Neural progenitor cell (in vitro differentiated cells): ENCODE measurements around the gene SLC16A5. TPM values are rescaled to one million over a fixed set of nuclear protein-coding genes. Genes with fewer than 3 reads are reported as not detected.

ENCODE experiments used
- DNase-seq: peaks from one replicate; pipeline ENCODE4 v3.0.0-alpha.2; 2016; ENCODE audit warnings: low spot score
- H2AFZ ChIP-seq: fragments of 200-600 bp; sonication (generic); replicated peaks from 2 replicates; pipeline ENCODE4 v1.6.1; 2016; ENCODE audit warnings: antibody characterized with exemption
- H3F3A ChIP-seq: fragments of 200-600 bp; sonication (generic); 2 replicates; pipeline ENCODE4 v1.6.1; 2016; ENCODE audit warnings: antibody characterized with exemption, low read depth
- H3K27ac ChIP-seq: fragments of 200-600 bp; sonication (generic); 2 replicates; pipeline ENCODE4 v1.5.1; 2016; ENCODE audit warnings: mild to moderate bottlenecking
- H3K27me3 ChIP-seq: fragments of 200-600 bp; sonication (generic); 2 replicates; pipeline ENCODE4 v1.6.1; 2016; ENCODE audit warnings: mild to moderate bottlenecking, moderate library complexity
- H3K36me3 ChIP-seq: fragments of 200-600 bp; sonication (generic); 2 replicates; pipeline ENCODE4 v1.5.1; 2016
- H3K4me1 ChIP-seq: fragments of 200-600 bp; sonication (generic); 2 replicates; pipeline ENCODE4 v1.6.1; 2016; ENCODE audit warnings: mixed run types
- H3K4me2 ChIP-seq: fragments of 200-600 bp; sonication (generic); 2 replicates; pipeline ENCODE4 v1.6.1; 2016
- H3K4me3 ChIP-seq: fragments of 200-600 bp; sonication (generic); 2 replicates; pipeline ENCODE4 v1.5.1; 2016
- H3K79me2 ChIP-seq: fragments of 200-600 bp; sonication (generic); 2 replicates; pipeline ENCODE4 v1.6.1; 2016; ENCODE audit warnings: low read depth
- H3K9ac ChIP-seq: fragments of 200-600 bp; sonication (generic); 2 replicates; pipeline ENCODE4 v1.6.1; 2016
- H3K9me3 ChIP-seq: fragments of 200-600 bp; sonication (generic); 2 replicates; pipeline ENCODE4 v1.5.1; 2016; ENCODE audit warnings: low read depth
- H4K20me1 ChIP-seq: fragments of 200-600 bp; sonication (generic); 2 replicates; pipeline ENCODE4 v1.6.1; 2016; ENCODE audit warnings: low read depth
- H3K27ac Mint-ChIP-seq: 3 replicates; pipeline ENCODE4 v1.8.0; 2021; ENCODE audit warnings: mixed read lengths
- H3K27me3 Mint-ChIP-seq: 2 replicates; pipeline ENCODE4 v1.8.0; 2022; ENCODE audit warnings: low read depth, mild to moderate bottlenecking, inconsistent platforms, moderate library complexity, mixed read lengths; ENCODE audit not compliant: insufficient read depth
- H3K36me3 Mint-ChIP-seq: 3 replicates; pipeline ENCODE4 v1.8.0; 2021; ENCODE audit warnings: mixed read lengths
- H3K4me1 Mint-ChIP-seq: 3 replicates; pipeline ENCODE4 v1.8.0; 2021; ENCODE audit warnings: mixed read lengths
- H3K4me3 Mint-ChIP-seq: 3 replicates; pipeline ENCODE4 v1.8.0; 2021; ENCODE audit warnings: mild to moderate bottlenecking, moderate library complexity, mixed read lengths
- H3K9me3 Mint-ChIP-seq: 3 replicates; pipeline ENCODE4 v1.8.0; 2020; ENCODE audit warnings: mixed read lengths
- EZH2 ChIP-seq: fragments of 200-600 bp; sonication (generic); IDR thresholded peaks from 2 replicates; pipeline ENCODE4 v1.6.1; 2017; ENCODE audit warnings: antibody characterized with exemption, mild to moderate bottlenecking, moderate library complexity
- EZH2phosphoT487 ChIP-seq: fragments of 200-600 bp; sonication (generic); IDR thresholded peaks from 2 replicates; pipeline ENCODE4 v1.6.1; 2017; ENCODE audit warnings: antibody characterized with exemption
- total RNA-seq: library from RNA; depleted of rRNA; stranded (reverse); fragments of >200 nt; gene quantifications from 2 replicates; pipeline ENCODE4 v1.2.3, GENCODE V29; 2015; ENCODE audit warnings: low replicate concordance
- TF ChIP-seq, protein P1 (sequence below): fragments of 200-600 bp; sonication (generic); IDR thresholded peaks from 2 replicates; pipeline ENCODE4 v1.5.1; 2017; ENCODE audit warnings: antibody characterized with exemption, mild to moderate bottlenecking

SLC16A5 gene
- total RNA-seq, 1 donor from 2014 or later, result 3.4 TPM

DNA sequence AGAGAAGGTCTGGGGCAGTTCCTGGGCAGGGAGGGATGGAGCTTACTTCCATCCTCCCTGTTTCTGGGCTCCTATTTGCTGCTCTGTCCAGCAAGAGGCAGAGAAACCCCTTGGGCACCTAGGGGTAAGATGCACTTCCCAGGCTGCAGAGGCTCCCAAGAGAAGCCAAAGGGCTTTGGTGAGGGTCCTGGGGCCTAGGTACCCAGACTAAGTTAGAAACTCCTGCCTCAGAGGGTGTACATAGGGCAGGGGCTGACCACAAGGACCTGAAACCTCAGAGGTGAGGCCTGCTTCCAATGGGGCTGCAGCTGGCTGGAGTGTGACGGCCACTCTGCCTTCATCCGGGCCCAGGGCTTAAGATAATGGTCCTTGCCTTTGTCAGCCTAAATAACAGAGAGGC is 20.4 kb downstream of the SLC16A5 start:
- Mint-ChIP-seq H3K27me3 (peaks cover 3% of the 10 kb centered on the region), H3K4me1 (peaks cover 21% of the 10 kb centered on the region), H3K4me3 (peak overlapping the region; percentile 90), H3K27ac (no peak overlapping the region), H3K36me3 (no peaks in the 10 kb centered on the region), H3K9me3 (no peaks in the 10 kb centered on the region)
- TF ChIP-seq EZH2phosphoT487 (no peak), EZH2 (no peak)
- TF ChIP-seq, protein P1, sequence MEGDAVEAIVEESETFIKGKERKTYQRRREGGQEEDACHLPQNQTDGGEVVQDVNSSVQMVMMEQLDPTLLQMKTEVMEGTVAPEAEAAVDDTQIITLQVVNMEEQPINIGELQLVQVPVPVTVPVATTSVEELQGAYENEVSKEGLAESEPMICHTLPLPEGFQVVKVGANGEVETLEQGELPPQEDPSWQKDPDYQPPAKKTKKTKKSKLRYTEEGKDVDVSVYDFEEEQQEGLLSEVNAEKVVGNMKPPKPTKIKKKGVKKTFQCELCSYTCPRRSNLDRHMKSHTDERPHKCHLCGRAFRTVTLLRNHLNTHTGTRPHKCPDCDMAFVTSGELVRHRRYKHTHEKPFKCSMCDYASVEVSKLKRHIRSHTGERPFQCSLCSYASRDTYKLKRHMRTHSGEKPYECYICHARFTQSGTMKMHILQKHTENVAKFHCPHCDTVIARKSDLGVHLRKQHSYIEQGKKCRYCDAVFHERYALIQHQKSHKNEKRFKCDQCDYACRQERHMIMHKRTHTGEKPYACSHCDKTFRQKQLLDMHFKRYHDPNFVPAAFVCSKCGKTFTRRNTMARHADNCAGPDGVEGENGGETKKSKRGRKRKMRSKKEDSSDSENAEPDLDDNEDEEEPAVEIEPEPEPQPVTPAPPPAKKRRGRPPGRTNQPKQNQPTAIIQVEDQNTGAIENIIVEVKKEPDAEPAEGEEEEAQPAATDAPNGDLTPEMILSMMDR, result no peak
- Histone ChIP-seq H3K4me1 (no peaks in the 10 kb centered on the region), H4K20me1 (no peaks in the 10 kb centered on the region), H3K27me3 (peaks cover 9% of the 10 kb centered on the region), H3K79me2 (peaks cover 8% of the 10 kb centered on the region), H3F3A (peaks cover 20% of the 10 kb centered on the region), H3K27ac (no peak overlapping the region), H3K4me2 (no peak overlapping the region), H3K9ac (no peak overlapping the region), H3K4me3 (no peak overlapping the region), H3K9me3 (no peaks in the 10 kb centered on the region), H2AFZ (no peak overlapping the region), H3K36me3 (no peaks in the 10 kb centered on the region)
- no peak for DNase-seq

DNA sequence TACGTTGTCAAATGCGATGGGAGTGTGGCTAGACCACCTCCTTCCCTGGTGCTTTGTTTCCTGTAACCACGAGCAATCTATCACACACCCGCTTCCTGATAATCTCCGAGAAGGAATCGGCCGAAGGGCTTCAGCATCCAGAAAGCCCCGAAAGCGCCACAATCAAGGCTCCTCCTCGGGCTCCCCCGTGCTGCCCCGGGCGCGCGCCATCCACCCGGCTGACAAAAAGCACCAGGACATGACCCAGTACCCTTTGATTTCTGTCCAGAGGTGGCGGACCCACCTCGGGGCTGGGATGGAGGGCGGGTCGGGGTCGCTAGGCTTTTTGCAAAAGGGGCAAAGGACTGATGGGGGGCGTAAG is 21.3 kb downstream of the SLC16A5 start:
- Histone ChIP-seq H3K4me2 (peak overlapping the region; percentile 90), H3F3A (peaks cover 25% of the 10 kb centered on the region), H3K27ac (no peak overlapping the region), H4K20me1 (no peaks in the 10 kb centered on the region), H3K9ac (no peak overlapping the region), H3K79me2 (peaks cover 8% of the 10 kb centered on the region), H3K4me3 (peak overlapping the region; percentile 81), H3K36me3 (no peaks in the 10 kb centered on the region), H2AFZ (peak overlapping the region; percentile 95), H3K27me3 (peaks cover 9% of the 10 kb centered on the region), H3K9me3 (no peaks in the 10 kb centered on the region), H3K4me1 (no peaks in the 10 kb centered on the region)
- Mint-ChIP-seq H3K9me3 (no peaks in the 10 kb centered on the region), H3K4me3 (peak overlapping the region; percentile 90), H3K27ac (no peak overlapping the region), H3K27me3 (peaks cover 3% of the 10 kb centered on the region), H3K4me1 (peaks cover 22% of the 10 kb centered on the region), H3K36me3 (no peaks in the 10 kb centered on the region)
- TF ChIP-seq EZH2phosphoT487 (no peak), EZH2 (peak; percentile 10)
- DNase-seq, result peak; percentile 50

GRCh38 chr17:75109407-75110233 is 21.9 kb downstream of the SLC16A5 start, which contains the start of gene ARMC7:
Gene ARMC7, plus strand, starts transcription at chr17:75109969. Its CDS starts 320 bp downstream, at chr17:75110289.
- Histone ChIP-seq H4K20me1 (no peaks in the 10 kb centered on the region), H3K4me2 (peak within 1 kb of the TSS; percentile 90), H3K9ac (no peak within 1 kb of the TSS), H3K4me3 (peak within 1 kb of the TSS; percentile 81), H3K79me2 (peaks cover 8% of the 10 kb centered on the region), H3K27ac (no peak within 1 kb of the TSS), H3K9me3 (no peaks in the 10 kb centered on the region), H2AFZ (peak within 1 kb of the TSS; percentile 95), H3K4me1 (peaks cover 3% of the 10 kb centered on the region), H3F3A (peaks cover 25% of the 10 kb centered on the region), H3K36me3 (no peaks in the 10 kb centered on the region), H3K27me3 (peaks cover 9% of the 10 kb centered on the region)
- peak within 1 kb of the TSS; percentile 90 for H3K4me3 Mint-ChIP-seq
- H3K27ac Mint-ChIP-seq, result no peak within 1 kb of the TSS
- TF ChIP-seq, protein P1, result no peak
- TF ChIP-seq EZH2 (peak; percentile 4), EZH2phosphoT487 (no peak)
- H3K4me1 Mint-ChIP-seq, result peaks cover 28% of the 10 kb centered on the region
- H3K27me3 Mint-ChIP-seq, result peaks cover 3% of the 10 kb centered on the region
- DNase-seq, result peak; percentile 96
- H3K36me3 Mint-ChIP-seq, result no peaks in the 10 kb centered on the region
- no peaks in the 10 kb centered on the region for H3K9me3 Mint-ChIP-seq
